UCSD-AML1 (cell line): ENCODE results near the gene CASZ1.

Experiments used
- DNase-seq: peaks from one replicate; lab custom pipeline; 2025; ENCODE audit not compliant: unreplicated experiment; lab: John Stamatoyannopoulos, UW

Gene CASZ1

GRCh38 chr1:10710489-10710888, 86.0 kb downstream of the CASZ1 start:
- no peak for DNase-seq

GRCh38 chr1:10709646-10710045, 86.8 kb downstream of the CASZ1 start:
- DNase-seq = no peak

DNA sequence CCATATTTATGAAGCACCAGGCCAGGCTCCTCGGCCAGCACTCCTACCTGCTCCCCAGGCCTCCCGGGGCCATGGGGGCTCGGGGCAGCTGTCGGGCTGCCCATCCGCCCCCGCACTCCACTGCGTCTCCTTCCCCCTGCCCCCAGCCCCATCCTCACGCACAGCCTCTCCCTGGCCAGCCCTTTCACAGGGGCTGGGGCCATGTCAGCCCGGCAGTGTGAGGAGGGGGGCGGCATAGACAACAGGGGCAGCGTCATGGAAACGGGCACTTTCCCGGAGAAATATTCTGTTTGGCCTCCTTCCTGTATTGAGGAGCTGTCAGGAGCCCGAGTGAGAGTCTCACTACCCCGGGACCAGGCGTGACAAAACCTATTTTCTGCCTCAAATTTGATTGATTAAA, 87.3 kb downstream of the CASZ1 start:
- DNase-seq = no peak

GRCh38 chr1:10708757-10709156, 87.7 kb downstream of the CASZ1 start:
- DNase-seq = no peak

GRCh38 chr1:10707208-10707607, 89.2 kb downstream of the CASZ1 start:
- DNase-seq = no peak

GRCh38 chr1:10706376-10706913, 90.0 kb downstream of the CASZ1 start:
- DNase-seq = no peak

DNA sequence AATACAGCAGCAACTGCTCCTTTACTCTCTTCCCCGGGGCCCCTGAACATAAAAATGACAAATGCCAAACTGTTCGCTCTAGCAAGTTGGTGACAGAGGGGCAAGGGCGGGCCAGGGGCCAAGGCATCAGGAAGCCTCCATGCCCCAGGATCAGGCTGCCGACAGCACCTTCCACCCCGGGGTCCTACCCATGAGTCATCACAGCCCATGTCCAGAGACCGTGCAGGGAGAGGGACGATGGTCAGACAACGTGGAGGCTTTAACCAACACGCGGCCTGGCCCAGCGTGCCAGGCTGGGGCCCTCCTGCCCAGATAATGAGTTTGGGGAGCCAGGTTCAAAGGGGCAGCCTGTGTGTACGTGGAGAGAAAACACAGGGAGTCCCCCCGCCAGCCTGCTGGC, 90.5 kb downstream of the CASZ1 start:
- no peak for DNase-seq

DNA sequence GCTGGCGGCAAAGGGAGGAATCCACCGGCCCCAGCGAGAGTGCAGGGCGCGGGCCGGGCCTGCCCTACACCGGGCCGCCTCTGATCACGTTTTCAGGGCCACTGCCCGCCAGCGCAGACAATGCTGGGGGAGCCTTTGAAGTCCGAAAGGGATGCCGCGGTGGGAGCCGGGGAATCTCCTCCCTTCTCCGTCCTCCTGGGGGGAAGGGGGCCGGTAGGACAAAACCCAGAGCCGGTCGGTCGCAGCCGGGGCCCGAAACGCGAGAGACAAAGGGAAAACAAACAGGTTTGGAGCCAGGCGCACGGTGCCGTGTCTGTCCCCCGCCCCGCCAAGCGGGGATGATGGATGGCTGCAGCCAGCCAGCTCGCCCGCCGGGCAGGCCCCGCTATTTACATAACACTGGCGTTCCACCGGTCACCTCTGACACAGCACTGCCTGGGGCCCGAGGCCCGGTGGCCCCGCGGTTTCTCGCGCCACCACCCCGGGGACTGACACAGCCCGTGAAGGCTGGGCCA, 92.0 kb downstream of the CASZ1 start:
- DNase-seq = no peak

DNA sequence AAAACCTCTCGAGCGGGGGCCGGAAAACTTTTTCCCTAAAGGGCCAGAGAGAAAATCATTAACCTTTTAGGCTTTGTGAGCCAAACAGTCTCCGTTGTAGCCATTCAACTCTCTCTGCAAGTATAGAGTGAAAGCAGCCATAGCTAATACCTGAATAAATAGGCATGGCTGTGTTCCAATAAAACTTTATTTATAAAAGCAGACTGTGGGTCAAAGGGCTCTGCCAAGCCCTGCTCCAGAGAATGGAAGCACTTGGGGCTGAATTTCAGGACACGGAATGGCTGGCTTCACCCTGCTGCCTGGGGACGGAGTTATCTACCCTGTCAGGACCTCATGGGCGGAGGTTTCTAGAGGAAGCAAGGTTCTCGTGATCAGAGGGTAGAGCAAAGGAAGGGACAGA, 92.7 kb downstream of the CASZ1 start:
- DNase-seq = no peak

DNA sequence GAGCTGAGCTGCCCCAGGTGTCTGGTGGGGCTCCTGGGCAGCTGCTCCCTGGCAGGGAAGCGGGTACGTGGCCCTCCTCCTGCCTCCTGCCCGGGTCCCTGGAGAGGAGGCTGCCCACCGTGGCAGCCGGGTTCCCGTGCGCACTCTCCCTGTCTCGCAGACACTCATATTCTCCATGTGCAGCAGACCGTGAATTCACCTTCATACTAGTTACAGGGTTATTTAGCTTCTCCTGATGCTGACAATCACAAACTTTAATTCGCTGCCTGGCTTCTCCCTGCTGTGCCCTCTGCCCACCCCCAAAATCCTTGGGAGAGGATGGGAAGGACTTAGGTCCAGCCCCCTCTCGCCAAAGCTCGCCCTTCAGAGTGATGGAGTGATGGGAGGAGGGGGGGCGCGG, 95.3 kb downstream of the CASZ1 start:
- DNase-seq = no peak

- no peak for DNase-seq
These were observed 97.0 kb downstream of the CASZ1 start for GRCh38 chr1:10699470-10699835.

DNA sequence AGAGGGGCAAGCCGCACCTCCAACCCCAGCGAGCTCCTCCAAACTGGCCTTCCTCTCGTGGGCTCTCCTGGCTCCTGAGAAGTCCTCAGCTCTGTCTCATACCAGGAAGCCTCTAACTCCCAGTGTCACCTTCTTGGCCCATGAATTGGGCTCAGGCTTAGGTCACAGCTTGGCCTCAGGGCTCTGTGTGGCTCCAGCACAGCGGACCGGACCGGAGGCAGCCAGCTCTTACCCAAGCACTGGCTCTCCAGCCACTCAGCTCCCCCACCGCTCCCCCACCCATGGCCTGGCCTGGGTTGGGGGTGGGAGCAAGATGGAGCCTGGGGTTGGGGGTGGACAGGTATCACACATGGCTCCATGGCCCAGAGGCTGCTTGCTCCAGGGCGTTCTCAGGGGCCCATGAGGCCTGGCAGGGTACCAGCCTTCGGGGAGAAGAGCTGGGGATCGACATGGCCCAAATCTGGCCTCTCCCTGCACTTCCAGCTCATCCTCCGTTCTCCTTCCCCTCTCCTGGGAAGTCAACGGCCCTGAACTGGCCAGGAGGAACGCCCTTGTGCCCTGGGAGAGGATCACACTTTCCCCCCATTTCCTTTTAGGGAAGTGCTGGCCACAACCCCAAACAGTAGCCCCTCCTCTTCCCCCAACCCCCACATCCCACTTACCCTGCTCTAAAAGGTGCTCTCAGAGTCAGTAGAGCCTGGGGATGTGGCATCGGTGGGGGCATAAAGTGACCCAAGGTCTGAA, 97.5 kb downstream of the CASZ1 start:
- DNase-seq = no peak

DNA sequence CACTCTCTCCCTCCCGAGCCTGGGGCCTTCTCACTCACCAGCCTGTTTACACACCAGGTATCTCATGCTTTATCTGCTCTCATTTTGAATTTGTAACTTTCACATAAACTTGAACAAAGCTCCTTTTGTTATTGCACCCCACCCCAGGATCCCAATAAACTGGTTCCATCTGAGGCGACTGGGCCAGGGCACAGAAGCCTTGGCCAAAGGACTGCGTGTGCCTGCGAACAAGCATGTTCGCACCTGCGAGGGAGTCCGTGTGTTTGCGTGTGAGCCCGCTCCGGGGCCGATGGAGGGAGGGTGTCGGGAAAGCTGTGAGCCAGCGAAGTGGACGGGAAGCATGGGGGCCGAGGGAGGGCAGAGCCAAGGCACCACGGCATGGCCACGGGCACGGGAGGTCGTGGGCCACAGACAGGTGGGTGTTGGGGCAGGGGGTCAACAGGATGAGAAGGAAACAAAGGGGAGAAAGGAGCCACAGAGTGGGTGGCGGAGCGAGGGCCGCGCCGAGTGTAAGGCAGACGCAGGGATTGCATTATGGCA, 98.8 kb downstream of the CASZ1 start:
- DNase-seq = no peak

DNA sequence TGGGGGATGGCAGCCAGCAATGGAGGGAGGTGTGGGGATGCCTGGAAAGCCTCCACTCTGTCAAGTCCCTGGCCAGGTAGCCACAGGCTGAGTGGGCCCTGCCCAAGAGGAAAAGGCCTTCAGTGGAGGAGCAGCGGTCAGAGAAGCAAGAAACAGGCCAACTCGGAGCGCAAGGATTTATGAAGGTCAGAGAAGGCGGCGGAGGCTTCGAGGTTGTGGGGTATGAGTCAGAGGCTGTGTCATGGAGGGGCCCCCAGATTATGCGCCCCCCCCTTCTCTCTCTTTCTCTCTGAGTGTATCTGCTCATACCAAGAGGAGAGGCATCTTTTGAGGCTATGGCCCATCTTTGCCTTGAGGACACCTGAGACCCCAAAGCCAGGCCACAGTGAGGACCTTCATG, 99.5 kb downstream of the CASZ1 start:
- DNase-seq = no peak

DNA sequence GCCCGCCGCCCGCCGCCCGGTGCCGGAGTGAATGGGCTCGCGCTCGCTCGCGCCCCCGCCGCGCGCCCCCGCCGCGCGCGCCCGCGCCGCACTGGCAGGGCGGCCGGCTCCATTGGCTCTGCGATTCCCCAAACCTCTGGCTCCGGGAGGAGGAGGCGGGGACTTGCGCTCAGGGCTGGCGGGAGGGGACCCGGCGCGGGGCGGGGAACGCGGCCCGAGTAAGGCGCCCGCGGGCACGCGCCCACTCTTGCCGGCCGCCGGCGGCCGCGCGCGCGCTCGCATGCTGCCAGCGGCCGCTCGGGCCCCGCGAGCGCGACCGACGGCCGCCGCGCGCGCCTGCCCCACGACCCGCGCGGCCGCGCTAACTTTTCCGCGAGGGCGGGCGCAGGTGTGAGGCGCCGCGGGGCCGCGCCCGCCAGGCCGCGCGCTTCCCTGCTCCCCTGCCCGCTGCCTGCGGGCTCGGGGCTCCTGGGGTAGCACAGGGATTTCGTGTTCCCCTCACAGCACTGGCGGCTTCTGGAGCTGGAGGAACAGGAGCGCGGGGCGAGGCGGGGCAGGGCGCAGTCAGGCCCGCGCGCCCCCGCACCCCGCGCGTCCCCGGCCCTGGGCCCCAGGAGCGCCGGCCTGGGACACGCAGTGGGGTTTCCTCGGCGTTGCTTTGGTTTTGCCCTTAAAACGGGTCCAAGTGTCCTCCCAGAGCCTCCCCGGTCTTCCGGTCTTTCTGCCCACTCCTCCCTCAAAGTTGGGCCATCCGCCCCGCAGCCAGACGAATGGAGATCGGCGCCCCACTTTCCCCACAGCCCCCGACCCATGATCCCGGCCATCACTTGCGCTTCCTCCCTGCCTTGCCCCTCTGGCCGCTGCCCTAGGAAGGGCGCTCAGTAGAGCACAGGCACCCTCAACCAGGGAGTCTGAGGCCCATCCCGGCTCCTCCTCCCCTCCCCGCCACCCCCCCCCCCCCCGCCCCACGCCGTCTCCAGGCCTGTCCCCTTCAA, 101.5 kb downstream of the CASZ1 start:
- DNase-seq = peak; percentile 67

- DNase-seq = peak; percentile 52
These were observed 102.2 kb downstream of the CASZ1 start for GRCh38 chr1:10694274-10694632.

- peak; percentile 57 for DNase-seq
These were observed 102.8 kb downstream of the CASZ1 start for GRCh38 chr1:10693497-10694273.

DNA sequence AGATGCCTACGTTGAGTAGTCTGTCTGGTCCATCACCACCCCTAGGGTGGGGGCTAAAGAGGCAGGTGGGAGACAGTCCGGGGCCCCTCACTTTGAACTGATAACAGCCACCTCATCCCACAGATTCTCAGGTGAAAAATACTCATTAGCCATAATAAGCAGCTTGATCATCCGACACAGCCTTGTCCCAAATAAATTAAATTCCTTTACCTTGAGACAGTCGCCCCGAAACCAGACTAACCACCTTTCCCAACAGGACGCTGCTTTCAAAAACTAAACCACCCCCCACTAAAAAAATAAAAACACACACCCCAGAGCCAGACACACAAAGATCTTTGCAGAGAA, 103.3 kb downstream of the CASZ1 start:
- no peak for DNase-seq

GRCh38 chr1:10692401-10693021, 103.9 kb downstream of the CASZ1 start:
- DNase-seq = peak; percentile 46

DNA sequence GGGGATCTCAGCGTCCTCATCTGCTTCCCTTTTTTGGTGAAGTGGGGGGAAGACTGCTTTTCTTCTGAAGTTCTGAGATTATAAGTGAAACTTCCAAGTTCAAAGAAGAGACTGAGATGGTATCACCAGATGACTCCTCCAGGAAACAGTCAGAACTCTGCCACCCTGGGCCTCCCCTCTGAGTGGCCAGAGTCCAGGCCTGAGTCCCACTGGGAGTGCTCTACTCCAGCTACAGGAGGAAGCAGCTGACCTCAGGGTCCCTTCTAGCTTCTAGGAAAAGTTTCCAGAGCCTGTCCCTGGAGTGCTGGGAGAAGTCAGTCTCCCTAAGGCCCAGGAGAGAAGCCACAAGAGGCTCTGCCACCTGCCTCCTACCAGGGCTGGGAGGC, 104.7 kb downstream of the CASZ1 start:
- no peak for DNase-seq
